SH-SY5Y (cell line): ENCODE results near the gene COQ8A.

Experiments used
- GATA2 ChIP-seq: IDR thresholded peaks from 2 replicates; pipeline ENCODE4 v1.6.1; 2011; ENCODE audit warnings: mild to moderate bottlenecking, low read depth, low read length
- GATA3 ChIP-seq: IDR thresholded peaks from 2 replicates; pipeline ENCODE4 v1.6.1; 2011; ENCODE audit warnings: low read depth, mild to moderate bottlenecking, low read length, moderate library complexity

COQ8A gene

GRCh38 chr1:226943927-226944326 lies 3.8 kb downstream of the COQ8A start:
- no peak for TF ChIP-seq GATA2
- no peak for TF ChIP-seq GATA3

- TF ChIP-seq GATA2 (no peak), GATA3 (no peak)
Observed at GRCh38 chr1:226945106-226945857, 5.2 kb downstream of the COQ8A start.

- TF ChIP-seq GATA2 (no peak), GATA3 (no peak)
Observed at GRCh38 chr1:226945858-226946245, 5.8 kb downstream of the COQ8A start.

- no peak for TF ChIP-seq GATA2
- TF ChIP-seq GATA3, result no peak
Observed at GRCh38 chr1:226946285-226946684, 6.2 kb downstream of the COQ8A start.

GRCh38 chr1:226946841-226947240 lies 6.7 kb downstream of the COQ8A start:
- TF ChIP-seq GATA2, result no peak
- no peak for TF ChIP-seq GATA3

GRCh38 chr1:226948051-226948450 lies 8.0 kb downstream of the COQ8A start:
- TF ChIP-seq GATA3, result no peak
- TF ChIP-seq GATA2, result no peak

GRCh38 chr1:226948480-226948879 lies 8.4 kb downstream of the COQ8A start:
- TF ChIP-seq GATA3 (no peak), GATA2 (no peak)

GRCh38 chr1:226948996-226949395 lies 8.9 kb downstream of the COQ8A start:
- no peak for TF ChIP-seq GATA2
- TF ChIP-seq GATA3, result no peak

- TF ChIP-seq GATA3, result no peak
- TF ChIP-seq GATA2, result no peak
Observed at GRCh38 chr1:226949401-226949800, 9.3 kb downstream of the COQ8A start.

GRCh38 chr1:226950316-226950715 lies 10.2 kb downstream of the COQ8A start:
- TF ChIP-seq GATA2, result no peak
- no peak for TF ChIP-seq GATA3

GRCh38 chr1:226950871-226951270 lies 10.8 kb downstream of the COQ8A start:
- TF ChIP-seq GATA2, result no peak
- TF ChIP-seq GATA3, result no peak

GRCh38 chr1:226951286-226952117 lies 11.4 kb downstream of the COQ8A start:
- TF ChIP-seq GATA3 (no peak), GATA2 (no peak)

- TF ChIP-seq GATA2 (no peak), GATA3 (no peak)
Observed at GRCh38 chr1:226952118-226952441, 12.0 kb downstream of the COQ8A start.

GRCh38 chr1:226953175-226953800 lies 13.2 kb downstream of the COQ8A start:
- TF ChIP-seq GATA3, result no peak
- no peak for TF ChIP-seq GATA2
